Measurements from ENCODE around the gene KRT81. TPM values are rescaled to one million over a fixed set of nuclear protein-coding genes. Genes with fewer than 3 reads are reported as not detected.

KRT81 gene
- total RNA-seq, 4 donors from 2014 or later = not detected

- no peak for DNase-seq
- H3K4me3 ChIP-seq = no peak overlapping the region
These were observed 27.4 kb downstream of the KRT81 start for GRCh38 chr12:52263761-52264434.

GRCh38 chr12:52262286-52262685 lies 29.0 kb downstream of the KRT81 start:
- Histone ChIP-seq H3K4me1 (peaks cover 0 to 7% (median 1%) of the 10 kb centered on the region in 4 donors), H3K36me3 (no peaks in the 10 kb centered on the region), H3K4me3 (no peak overlapping the region), H3K9me3 (peaks cover 0 to 7% (median 0%) of the 10 kb centered on the region in 4 donors), H3K27me3 (peaks cover 0 to 12% of the 10 kb centered on the region in 2 donors), H3K27ac (no peak overlapping the region)
- TF ChIP-seq POLR2A (IDR thresholded peaks at IDR 0.05) (no peak), CTCF (IDR thresholded peaks at IDR 0.05) (no peak)
- DNase-seq = no peak

More at GRCh38 chr12:52263761-52264434, 27.4 kb downstream of the KRT81 start:
- Histone ChIP-seq H3K9me3 (peaks cover 0 to 7% (median 0%) of the 10 kb centered on the region in 4 donors), H3K36me3 (no peaks in the 10 kb centered on the region), H3K27ac (no peak overlapping the region), H3K4me1 (no peaks in the 10 kb centered on the region), H3K27me3 (peaks cover 0 to 2% of the 10 kb centered on the region in 2 donors)
- TF ChIP-seq POLR2A (IDR thresholded peaks at IDR 0.05) (no peak), CTCF (IDR thresholded peaks at IDR 0.05) (no peak)

- peaks cover 0 to 7% (median 0%) of the 10 kb centered on the region in 4 donors for H3K9me3 ChIP-seq
- no peak overlapping the region for H3K27ac ChIP-seq
- TF ChIP-seq POLR2A (IDR thresholded peaks at IDR 0.05) = no peak
- no peak for TF ChIP-seq CTCF (IDR thresholded peaks at IDR 0.05)
- peaks cover 0 to 16% of the 10 kb centered on the region in 2 donors for H3K27me3 ChIP-seq
- DNase-seq = no peak
- H3K4me1 ChIP-seq = peaks cover 0 to 7% (median 1%) of the 10 kb centered on the region in 4 donors
- H3K4me3 ChIP-seq = no peak overlapping the region
- H3K36me3 ChIP-seq = no peaks in the 10 kb centered on the region
These were observed 30.2 kb downstream of the KRT81 start for GRCh38 chr12:52261208-52261484.

- H3K4me1 ChIP-seq = peaks cover 0 to 7% (median 1%) of the 10 kb centered on the region in 4 donors
- no peaks in the 10 kb centered on the region for H3K36me3 ChIP-seq
- TF ChIP-seq CTCF (IDR thresholded peaks at IDR 0.05) (no peak), POLR2A (IDR thresholded peaks at IDR 0.05) (no peak)
- no peak overlapping the region for H3K27ac ChIP-seq
- DNase-seq = no peak
- H3K9me3 ChIP-seq = peaks cover 0 to 7% (median 0%) of the 10 kb centered on the region in 4 donors
- peaks cover 0 to 16% of the 10 kb centered on the region in 2 donors for H3K27me3 ChIP-seq
- H3K4me3 ChIP-seq = no peak overlapping the region
These were observed 30.8 kb downstream of the KRT81 start for GRCh38 chr12:52260361-52261207.

- Histone ChIP-seq H3K36me3 (no peaks in the 10 kb centered on the region), H3K27ac (no peak overlapping the region), H3K4me1 (peaks cover 0 to 7% (median 1%) of the 10 kb centered on the region in 4 donors), H3K27me3 (peaks cover 0 to 16% of the 10 kb centered on the region in 2 donors), H3K9me3 (peaks cover 0 to 7% (median 0%) of the 10 kb centered on the region in 4 donors), H3K4me3 (no peak overlapping the region)
- TF ChIP-seq CTCF (IDR thresholded peaks at IDR 0.05) (no peak), POLR2A (IDR thresholded peaks at IDR 0.05) (no peak)
- no peak for DNase-seq
These were observed 31.6 kb downstream of the KRT81 start for GRCh38 chr12:52259657-52260243.

Data from Peyer's patch (tissue), 4 donors.